ENCODE results near the gene APRT. TPM values are rescaled to one million over a fixed set of nuclear protein-coding genes. Genes with fewer than 3 reads are reported as not detected.
"Not testable (repeated sequence)": the region's sequence is repeated elsewhere in the genome, so short reads cannot be mapped to it uniquely, and the experiment has no call there.

APRT gene
- polyA plus RNA-seq, 1 donor from 2014 or later: 416 TPM

GRCh38 chr16:88798772-88799455 is 12.8 kb downstream of the APRT start:
- H3K36me3 Mint-ChIP-seq: no peaks in the 10 kb centered on the region
- no peak overlapping the region for H3K27ac Mint-ChIP-seq
- no peaks in the 10 kb centered on the region for H3K9me3 Mint-ChIP-seq
- no peaks in the 10 kb centered on the region for H3K27me3 Mint-ChIP-seq
- peak overlapping the region in 2 of 4 donors; percentile 22 to 66 for H3K4me3 Mint-ChIP-seq
- H3K4me1 Mint-ChIP-seq: peaks cover 8 to 11% (median 11%) of the 10 kb centered on the region in 3 donors

- Mint-ChIP-seq H3K27me3 (no peaks in the 10 kb centered on the region), H3K36me3 (no peaks in the 10 kb centered on the region), H3K4me1 (peaks cover 10 to 11% (median 11%) of the 10 kb centered on the region in 3 donors), H3K27ac (no peak overlapping the region), H3K9me3 (no peaks in the 10 kb centered on the region), H3K4me3 (no peak overlapping the region)
These were observed 13.7 kb downstream of the APRT start for GRCh38 chr16:88798073-88798472.

GRCh38 chr16:88796278-88796677 is 15.4 kb downstream of the APRT start:
- H3K36me3 Mint-ChIP-seq: no peaks in the 10 kb centered on the region
- H3K9me3 Mint-ChIP-seq: no peaks in the 10 kb centered on the region
- H3K27ac Mint-ChIP-seq: no peak overlapping the region
- peaks cover 9 to 15% (median 11%) of the 10 kb centered on the region in 3 donors for H3K4me1 Mint-ChIP-seq
- H3K4me3 Mint-ChIP-seq: no peak overlapping the region
- no peaks in the 10 kb centered on the region for H3K27me3 Mint-ChIP-seq

- H3K4me1 Mint-ChIP-seq: peaks cover 19 to 23% (median 20%) of the 10 kb centered on the region in 3 donors
These were observed 18.3 kb downstream of the APRT start for GRCh38 chr16:88793251-88793954.

GRCh38 chr16:88792668-88793250 is 19.0 kb downstream of the APRT start:
- Mint-ChIP-seq H3K4me1 (peaks cover 19 to 23% (median 20%) of the 10 kb centered on the region in 3 donors), H3K27ac (peak overlapping the region in 1 of 3 donors; percentile 31), H3K9me3 (no peaks in the 10 kb centered on the region), H3K27me3 (no peaks in the 10 kb centered on the region), H3K4me3 (peak overlapping the region in 1 of 4 donors; percentile 9), H3K36me3 (no peaks in the 10 kb centered on the region)

More at GRCh38 chr16:88793251-88793954, 18.3 kb downstream of the APRT start:
- Mint-ChIP-seq H3K27ac (peak overlapping the region in 1 of 3 donors; percentile 50), H3K9me3 (no peaks in the 10 kb centered on the region), H3K4me3 (peak overlapping the region in 1 of 4 donors; percentile 41), H3K36me3 (no peaks in the 10 kb centered on the region), H3K27me3 (no peaks in the 10 kb centered on the region)

GRCh38 chr16:88792078-88792550 is 19.6 kb downstream of the APRT start:
- Mint-ChIP-seq H3K9me3 (no peaks in the 10 kb centered on the region), H3K4me3 (no peak overlapping the region), H3K27ac (peak overlapping the region in 1 of 3 donors; percentile 31), H3K36me3 (no peaks in the 10 kb centered on the region), H3K4me1 (peaks cover 19 to 24% (median 20%) of the 10 kb centered on the region in 3 donors), H3K27me3 (no peaks in the 10 kb centered on the region)

- Mint-ChIP-seq H3K36me3 (no peaks in the 10 kb centered on the region), H3K4me3 (peak overlapping the region in 3 of 4 donors; percentile 67 to 88 (median 75)), H3K27me3 (no peaks in the 10 kb centered on the region), H3K9me3 (no peaks in the 10 kb centered on the region), H3K27ac (peak overlapping the region in 2 of 3 donors; percentile 46 to 88), H3K4me1 (peaks cover 19 to 24% (median 20%) of the 10 kb centered on the region in 3 donors)
These were observed 21.2 kb downstream of the APRT start for GRCh38 chr16:88790312-88791211.

GRCh38 chr16:88789594-88789993 is 22.1 kb downstream of the APRT start:
- Mint-ChIP-seq H3K36me3 (no peaks in the 10 kb centered on the region), H3K4me1 (peaks cover 14 to 19% (median 16%) of the 10 kb centered on the region in 3 donors), H3K27me3 (no peaks in the 10 kb centered on the region), H3K4me3 (peak overlapping the region in 3 of 4 donors; percentile 59 to 88 (median 67)), H3K27ac (peak overlapping the region; percentile 53 to 88 (median 57)), H3K9me3 (no peaks in the 10 kb centered on the region)

- H3K27ac Mint-ChIP-seq, H3K4me3 Mint-ChIP-seq, H3K9me3 Mint-ChIP-seq, H3K27me3 Mint-ChIP-seq, H3K36me3 Mint-ChIP-seq: not testable (repeated sequence)
- peaks cover 14 to 17% (median 14%) of the 10 kb centered on the region in 3 donors for H3K4me1 Mint-ChIP-seq
These were observed 23.0 kb downstream of the APRT start for GRCh38 chr16:88788749-88789148.

GRCh38 chr16:88787579-88788314 is 24.0 kb downstream of the APRT start:
- Mint-ChIP-seq H3K4me1 (peaks cover 23 to 27% (median 23%) of the 10 kb centered on the region in 3 donors), H3K9me3 (no peaks in the 10 kb centered on the region), H3K36me3 (no peaks in the 10 kb centered on the region), H3K4me3 (peak overlapping the region in 2 of 4 donors; percentile 63 to 82), H3K27ac (peak overlapping the region in 2 of 3 donors; percentile 12 to 73), H3K27me3 (no peaks in the 10 kb centered on the region)

GRCh38 chr16:88785106-88785924 is 26.4 kb downstream of the APRT start, which contains the start of gene PIEZO1:
TSS of gene PIEZO1 (minus strand) at chr16:88785220. CDS start at chr16:88784964, 256 bp downstream.
- Mint-ChIP-seq H3K27me3 (no peaks in the 10 kb centered on the region), H3K36me3 (no peaks in the 10 kb centered on the region), H3K4me1 (peaks cover 39 to 41% (median 40%) of the 10 kb centered on the region in 3 donors), H3K27ac (peak within 1 kb of the TSS in 2 of 3 donors; percentile 93 to 94), H3K9me3 (no peaks in the 10 kb centered on the region), H3K4me3 (peak within 1 kb of the TSS; percentile 88 to 94 (median 91))

GRCh38 chr16:88784856-88785105 is 26.9 kb downstream of the APRT start:
- H3K9me3 Mint-ChIP-seq: no peaks in the 10 kb centered on the region
- H3K27ac Mint-ChIP-seq: no peak overlapping the region
- H3K4me3 Mint-ChIP-seq: no peak overlapping the region
- H3K36me3 Mint-ChIP-seq: no peaks in the 10 kb centered on the region
- H3K27me3 Mint-ChIP-seq: no peaks in the 10 kb centered on the region
- H3K4me1 Mint-ChIP-seq: peaks cover 34 to 42% (median 38%) of the 10 kb centered on the region in 3 donors

All from IgD-negative memory B cell (primary cell).